GM12865 (cell line): ENCODE results near the gene IL21R.

Source experiments
- DNase-seq: peaks from one replicate; pipeline ENCODE4 v3.0.0; 2010; ENCODE audit warnings: low read depth
- H3K4me3 ChIP-seq: 2 replicates; pipeline ENCODE4 v1.5.1; 2011; ENCODE audit warnings: mild to moderate bottlenecking, low read depth, low read length, control low read depth
- TF ChIP-seq, protein P1 (sequence below): IDR thresholded peaks from 2 replicates; pipeline ENCODE4 v1.5.1; 2011; ENCODE audit warnings: low read length, control low read depth, low read depth, inconsistent platforms; ENCODE audit not compliant: insufficient read depth; ENCODE audit errors: missing control alignments

Gene IL21R

DNA sequence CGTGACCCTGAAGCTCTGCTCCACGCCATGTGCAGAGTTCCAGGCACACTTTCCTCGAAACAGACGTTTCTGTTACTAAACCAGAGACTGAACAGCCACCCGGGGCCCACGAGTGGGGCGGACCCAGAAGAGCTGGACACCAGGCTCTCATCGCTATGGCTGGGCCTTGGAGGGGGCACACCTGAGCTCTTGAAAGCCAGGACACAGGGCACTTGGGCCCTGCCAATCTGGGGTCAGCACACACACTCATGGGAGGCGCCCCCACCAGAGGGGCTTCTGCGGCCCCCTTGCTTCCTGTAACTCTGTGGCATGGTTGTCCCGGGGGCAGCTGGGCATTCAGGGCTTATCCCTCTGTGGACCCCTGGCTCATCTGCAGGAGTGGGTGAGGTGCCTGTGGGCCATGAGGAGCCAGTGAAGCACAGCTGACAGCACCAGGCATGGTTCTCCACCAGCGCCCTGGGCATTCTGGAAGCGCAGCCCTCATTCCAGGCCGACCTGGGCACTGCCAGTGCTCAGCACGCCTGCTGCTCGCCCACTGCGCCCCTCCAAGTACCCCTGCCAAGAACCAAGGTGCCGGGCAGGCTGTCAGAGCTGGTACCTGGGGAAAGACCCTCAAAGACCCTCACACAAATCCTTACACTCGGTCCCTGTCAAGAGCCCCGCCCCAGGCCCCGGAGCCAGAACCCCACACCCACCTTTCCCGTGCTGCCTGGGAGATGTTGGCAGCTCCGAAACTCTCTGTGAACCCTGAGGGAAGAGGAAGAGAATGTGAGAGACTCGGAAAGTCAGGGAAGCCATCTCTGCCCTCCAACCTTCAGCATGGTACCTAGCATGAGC, 61.1 kb downstream of the IL21R start:
- H3K4me3 ChIP-seq = no peak overlapping the region
- no peak for DNase-seq
- TF ChIP-seq, protein P1, sequence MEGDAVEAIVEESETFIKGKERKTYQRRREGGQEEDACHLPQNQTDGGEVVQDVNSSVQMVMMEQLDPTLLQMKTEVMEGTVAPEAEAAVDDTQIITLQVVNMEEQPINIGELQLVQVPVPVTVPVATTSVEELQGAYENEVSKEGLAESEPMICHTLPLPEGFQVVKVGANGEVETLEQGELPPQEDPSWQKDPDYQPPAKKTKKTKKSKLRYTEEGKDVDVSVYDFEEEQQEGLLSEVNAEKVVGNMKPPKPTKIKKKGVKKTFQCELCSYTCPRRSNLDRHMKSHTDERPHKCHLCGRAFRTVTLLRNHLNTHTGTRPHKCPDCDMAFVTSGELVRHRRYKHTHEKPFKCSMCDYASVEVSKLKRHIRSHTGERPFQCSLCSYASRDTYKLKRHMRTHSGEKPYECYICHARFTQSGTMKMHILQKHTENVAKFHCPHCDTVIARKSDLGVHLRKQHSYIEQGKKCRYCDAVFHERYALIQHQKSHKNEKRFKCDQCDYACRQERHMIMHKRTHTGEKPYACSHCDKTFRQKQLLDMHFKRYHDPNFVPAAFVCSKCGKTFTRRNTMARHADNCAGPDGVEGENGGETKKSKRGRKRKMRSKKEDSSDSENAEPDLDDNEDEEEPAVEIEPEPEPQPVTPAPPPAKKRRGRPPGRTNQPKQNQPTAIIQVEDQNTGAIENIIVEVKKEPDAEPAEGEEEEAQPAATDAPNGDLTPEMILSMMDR = no peak

DNA sequence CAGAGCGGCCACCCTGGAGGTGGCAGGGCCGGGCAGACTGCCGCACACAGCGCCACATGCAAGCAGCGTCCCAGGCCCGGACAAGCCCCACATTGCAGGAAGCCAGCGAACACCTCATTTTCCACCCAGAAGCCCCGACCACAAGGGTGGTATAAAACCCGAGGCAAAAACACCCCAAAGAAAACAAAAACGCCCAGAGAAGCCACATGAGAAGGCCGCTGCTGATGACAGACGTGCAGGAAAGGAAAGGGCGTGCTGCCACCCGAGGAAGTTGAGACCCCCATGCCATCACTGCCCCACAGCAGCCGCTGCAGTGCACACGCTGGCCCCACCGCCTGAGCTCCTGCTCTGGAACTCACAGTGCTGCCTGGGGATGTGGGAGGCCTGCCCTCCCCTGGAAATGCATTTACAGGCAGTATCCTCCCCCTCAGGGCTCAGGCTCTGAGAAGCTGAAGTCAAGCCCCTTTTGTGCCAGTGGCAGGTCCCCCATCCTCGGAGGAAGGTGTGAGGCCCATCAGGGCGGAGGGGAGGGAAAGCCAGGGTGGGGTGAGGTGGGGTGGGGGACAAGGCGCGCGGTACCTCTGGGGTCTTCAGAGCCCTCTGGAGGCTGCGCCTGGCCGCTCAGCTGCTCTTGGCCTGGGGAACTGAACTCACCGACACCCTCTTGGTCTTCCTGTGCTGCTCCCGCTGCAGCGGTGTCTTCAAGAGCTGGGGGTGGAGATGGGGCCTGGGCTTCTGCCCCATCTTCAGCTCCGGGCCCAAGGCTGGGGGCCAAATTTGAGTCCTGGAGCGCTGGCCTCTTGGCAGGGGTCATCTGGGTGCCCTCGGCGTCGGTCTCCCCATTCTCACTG, 62.0 kb downstream of the IL21R start:
- no peak overlapping the region for H3K4me3 ChIP-seq
- no peak for DNase-seq
- TF ChIP-seq, protein P1 = no peak

DNA sequence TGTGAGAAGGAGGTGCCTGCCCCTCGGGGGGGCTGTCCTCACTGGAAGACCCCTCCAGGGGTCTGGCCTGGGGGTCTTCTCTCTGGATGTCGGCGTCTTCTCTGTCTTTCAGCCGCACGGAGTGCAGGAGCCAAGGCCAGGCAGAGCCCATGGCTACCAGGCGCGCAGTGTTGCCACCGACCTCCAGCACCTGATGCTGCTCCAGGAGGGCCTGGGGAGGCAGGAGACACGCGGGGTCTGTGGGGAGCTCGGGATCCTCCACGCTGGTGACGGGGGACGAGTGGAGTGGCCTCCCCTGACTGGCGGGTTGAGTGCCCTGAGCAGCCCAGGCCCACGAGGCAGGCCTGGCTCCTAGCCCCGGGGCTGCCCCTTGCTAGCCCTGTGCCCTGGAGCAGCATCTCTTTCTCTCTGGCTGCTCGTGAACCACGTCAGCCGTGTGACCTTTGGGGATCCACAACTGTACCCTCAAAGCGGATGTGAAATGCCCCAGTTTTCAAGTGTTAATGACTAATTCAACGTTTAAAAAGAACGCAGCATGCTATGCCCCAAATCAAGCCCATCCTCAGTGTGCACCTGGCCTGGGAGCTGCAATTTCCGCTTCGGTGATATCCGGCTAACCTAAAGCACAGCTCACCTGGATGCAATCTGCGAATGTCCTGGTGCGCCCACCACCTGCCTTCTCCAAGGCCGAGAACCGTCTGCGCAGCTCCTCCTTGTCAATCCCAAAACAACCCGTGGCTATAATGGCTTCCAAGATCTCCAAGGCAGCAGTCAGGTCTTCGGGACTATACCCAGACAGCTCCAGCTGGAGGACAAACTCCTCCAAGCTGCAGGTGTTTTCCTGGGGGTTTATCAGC, 62.9 kb downstream of the IL21R start:
- TF ChIP-seq, protein P1 = no peak
- no peak overlapping the region for H3K4me3 ChIP-seq
- DNase-seq = no peak

DNA sequence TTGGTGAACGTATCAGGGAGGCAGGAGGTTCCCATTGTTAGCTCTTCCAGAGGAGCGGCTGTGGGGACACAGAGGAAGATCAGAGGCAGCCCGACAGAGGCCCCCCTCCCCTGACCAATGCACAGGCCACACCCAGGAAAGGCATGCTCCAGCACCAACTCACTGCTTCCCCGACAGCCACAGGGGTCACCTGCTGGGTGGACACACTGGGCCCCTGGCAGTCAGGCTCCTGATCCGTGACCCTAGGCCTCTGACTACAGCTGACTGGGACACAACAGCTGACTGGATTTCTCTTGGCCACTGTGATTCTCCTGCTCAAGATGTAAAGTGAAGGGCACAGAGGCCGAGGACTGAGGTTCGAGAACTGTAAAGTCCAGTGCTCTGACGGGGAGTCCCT, 63.5 kb downstream of the IL21R start:
- H3K4me3 ChIP-seq = no peak overlapping the region
- TF ChIP-seq, protein P1 = no peak
- no peak for DNase-seq

DNA sequence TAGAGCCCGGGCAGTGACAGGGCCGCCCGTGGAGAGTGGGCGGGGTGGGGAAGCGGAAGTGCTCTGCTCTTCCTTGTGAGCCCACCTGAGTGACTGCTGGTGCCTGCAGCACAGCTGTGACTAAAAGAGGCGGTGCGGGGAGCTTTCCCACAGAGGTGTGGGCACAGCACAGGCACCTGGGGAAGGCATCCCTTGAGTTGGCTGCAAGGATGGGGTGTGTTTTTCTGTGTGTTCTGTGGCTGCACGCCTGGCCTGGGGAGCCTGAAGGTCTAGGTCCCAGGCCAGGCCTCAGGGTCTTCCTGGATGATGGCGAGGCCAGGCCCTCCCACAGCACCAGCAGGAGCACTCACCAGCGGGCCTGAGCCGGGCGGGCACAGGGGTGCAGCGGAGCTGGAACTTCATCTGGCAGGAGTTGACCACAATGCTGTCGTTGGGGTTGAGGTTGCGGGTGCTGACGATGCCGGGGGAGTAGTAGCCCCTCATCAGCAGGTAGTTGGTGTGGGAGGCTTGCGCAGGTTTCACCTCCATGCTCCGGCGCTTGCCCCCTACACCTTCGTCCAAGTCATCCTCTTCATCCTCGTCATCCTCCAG, 67.1 kb downstream of the IL21R start:
- DNase-seq = no peak

More for the DNA sequence above, 67.1 kb downstream of the IL21R start:
- TF ChIP-seq, protein P1 = no peak
- no peak overlapping the region for H3K4me3 ChIP-seq
